ENCODE data around the gene ZNF474.

DNA sequence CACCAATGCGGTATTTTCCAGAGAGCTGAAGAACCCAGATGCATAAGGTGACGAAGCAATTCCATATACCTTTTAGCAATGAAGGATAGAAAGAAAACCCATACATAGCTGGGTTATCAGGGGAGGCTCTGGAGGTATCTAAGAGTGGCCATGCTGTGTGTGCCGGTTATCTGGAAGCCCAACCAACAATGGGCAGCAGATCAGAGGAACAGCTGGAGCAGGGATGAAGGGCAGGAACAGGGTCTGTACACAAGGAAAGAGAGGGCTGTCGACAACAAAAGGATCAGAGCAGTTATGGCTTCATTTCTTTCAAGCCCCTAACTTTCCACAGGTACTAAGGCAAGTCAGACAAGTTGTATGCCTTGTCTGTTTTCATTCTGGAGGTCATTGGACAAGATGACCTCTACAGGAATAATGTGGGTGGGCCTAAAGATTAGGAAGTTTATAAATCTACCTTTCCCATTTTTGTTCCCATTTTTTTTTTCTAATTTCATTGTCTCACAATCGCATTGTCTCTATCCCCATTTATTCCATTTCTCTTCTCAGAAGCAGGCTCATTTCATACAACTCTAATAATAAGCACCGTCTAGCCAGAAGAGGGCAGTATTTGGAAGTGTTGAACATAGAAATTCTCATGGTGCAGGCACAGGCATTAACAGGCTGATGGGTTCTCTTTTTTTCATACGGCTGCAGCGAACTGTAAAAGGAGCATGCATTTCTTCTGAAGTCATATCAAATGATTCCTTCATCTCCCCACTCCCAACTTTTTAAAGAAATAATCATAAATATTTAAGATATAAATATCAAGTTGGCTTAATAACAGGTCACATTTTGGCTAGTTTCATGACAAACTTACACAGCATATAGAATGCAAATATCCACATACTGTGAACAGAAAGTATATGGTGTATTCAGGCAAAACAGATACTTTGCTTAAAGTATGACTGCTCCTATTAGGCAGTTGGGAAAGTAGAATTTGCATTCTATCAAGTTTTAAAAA lies 63.5 kb downstream of the ZNF474 start:
- TF ChIP-seq, protein P1, sequence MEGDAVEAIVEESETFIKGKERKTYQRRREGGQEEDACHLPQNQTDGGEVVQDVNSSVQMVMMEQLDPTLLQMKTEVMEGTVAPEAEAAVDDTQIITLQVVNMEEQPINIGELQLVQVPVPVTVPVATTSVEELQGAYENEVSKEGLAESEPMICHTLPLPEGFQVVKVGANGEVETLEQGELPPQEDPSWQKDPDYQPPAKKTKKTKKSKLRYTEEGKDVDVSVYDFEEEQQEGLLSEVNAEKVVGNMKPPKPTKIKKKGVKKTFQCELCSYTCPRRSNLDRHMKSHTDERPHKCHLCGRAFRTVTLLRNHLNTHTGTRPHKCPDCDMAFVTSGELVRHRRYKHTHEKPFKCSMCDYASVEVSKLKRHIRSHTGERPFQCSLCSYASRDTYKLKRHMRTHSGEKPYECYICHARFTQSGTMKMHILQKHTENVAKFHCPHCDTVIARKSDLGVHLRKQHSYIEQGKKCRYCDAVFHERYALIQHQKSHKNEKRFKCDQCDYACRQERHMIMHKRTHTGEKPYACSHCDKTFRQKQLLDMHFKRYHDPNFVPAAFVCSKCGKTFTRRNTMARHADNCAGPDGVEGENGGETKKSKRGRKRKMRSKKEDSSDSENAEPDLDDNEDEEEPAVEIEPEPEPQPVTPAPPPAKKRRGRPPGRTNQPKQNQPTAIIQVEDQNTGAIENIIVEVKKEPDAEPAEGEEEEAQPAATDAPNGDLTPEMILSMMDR (conservative IDR thresholded peaks at IDR 0.05; ENCODE audit: low read depth, low read length) = peak; percentile 72
- no peak for TF ChIP-seq EZH2 (IDR thresholded peaks at IDR 0.05; ENCODE audit: borderline replicate concordance, low read depth, low read length, poor library complexity, severe bottlenecking)

Measured in A673 (cell line).